A549 (cell line): ENCODE results near the gene CYP8B1.

Experiments used
- BHLHE40 ChIP-seq: IDR thresholded peaks from 2 replicates; pipeline ENCODE4 v1.6.1; 2012; ENCODE audit warnings: low read depth, low read length, inconsistent platforms
- EP300 ChIP-seq, 2 experiments: fragments of >200 bp; sonication (Bioruptor Twin); formaldehyde crosslinking; IDR thresholded peaks; 2 replicates in 1 of 2; 3 replicates in 1 of 2; pipeline ENCODE4 v1.6.1; 2016 to 2017
- MYC ChIP-seq: IDR thresholded peaks from 2 replicates; pipeline ENCODE4 v1.6.1; 2012; ENCODE audit warnings: mild to moderate bottlenecking, inconsistent platforms, low read length, improper control_type of control experiment, borderline replicate concordance
- POLR2A ChIP-seq: IDR thresholded peaks from 2 replicates; pipeline ENCODE4 v1.6.1; 2012; ENCODE audit warnings: mild to moderate bottlenecking, low read length
- RARB ChIP-seq: fragments of 250-450 bp; sonication (Bioruptor Pico); IDR thresholded peaks from 2 replicates; pipeline ENCODE4 v1.8.0; 2021; ENCODE audit warnings: mild to moderate bottlenecking, moderate library complexity
- RNF2 ChIP-seq: fragments of 200-600 bp; sonication (generic); IDR thresholded peaks from 2 replicates; pipeline ENCODE4 v1.6.1; 2016; ENCODE audit warnings: low read depth, mild to moderate bottlenecking, antibody characterized with exemption, moderate library complexity, borderline replicate concordance
- TF ChIP-seq, protein P1 (sequence below): fragments of >200 bp; sonication (Bioruptor Twin); formaldehyde crosslinking; IDR thresholded peaks from 3 replicates; pipeline ENCODE4 v1.5.1; 2016

DNA sequence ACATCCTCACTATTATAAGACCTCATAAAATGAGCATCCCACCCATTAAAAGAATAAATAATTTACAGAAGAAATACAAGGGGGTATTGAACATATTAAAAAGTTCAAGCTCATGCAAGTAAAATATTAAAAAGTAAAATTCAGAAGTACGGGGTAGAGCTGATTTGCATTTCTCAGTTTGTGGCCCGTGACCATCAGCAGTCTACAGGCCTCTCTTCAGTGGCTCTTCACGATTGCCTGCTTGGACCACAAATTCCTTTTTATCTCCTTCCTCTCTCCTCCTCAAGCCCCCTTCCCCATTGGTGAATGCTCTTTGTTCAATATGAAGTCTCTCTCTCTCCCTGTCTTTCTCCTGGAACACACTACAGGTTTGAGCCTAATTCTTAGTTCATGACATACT lies 19.1 kb downstream of the CYP8B1 start:
- TF ChIP-seq RARB (CRISPR knock-in tag) (no peak), BHLHE40 (no peak), EP300 (IDR thresholded peaks at IDR 0.05) (no peak), POLR2A (no peak), RNF2 (no peak), MYC (no peak)
- TF ChIP-seq, protein P1, sequence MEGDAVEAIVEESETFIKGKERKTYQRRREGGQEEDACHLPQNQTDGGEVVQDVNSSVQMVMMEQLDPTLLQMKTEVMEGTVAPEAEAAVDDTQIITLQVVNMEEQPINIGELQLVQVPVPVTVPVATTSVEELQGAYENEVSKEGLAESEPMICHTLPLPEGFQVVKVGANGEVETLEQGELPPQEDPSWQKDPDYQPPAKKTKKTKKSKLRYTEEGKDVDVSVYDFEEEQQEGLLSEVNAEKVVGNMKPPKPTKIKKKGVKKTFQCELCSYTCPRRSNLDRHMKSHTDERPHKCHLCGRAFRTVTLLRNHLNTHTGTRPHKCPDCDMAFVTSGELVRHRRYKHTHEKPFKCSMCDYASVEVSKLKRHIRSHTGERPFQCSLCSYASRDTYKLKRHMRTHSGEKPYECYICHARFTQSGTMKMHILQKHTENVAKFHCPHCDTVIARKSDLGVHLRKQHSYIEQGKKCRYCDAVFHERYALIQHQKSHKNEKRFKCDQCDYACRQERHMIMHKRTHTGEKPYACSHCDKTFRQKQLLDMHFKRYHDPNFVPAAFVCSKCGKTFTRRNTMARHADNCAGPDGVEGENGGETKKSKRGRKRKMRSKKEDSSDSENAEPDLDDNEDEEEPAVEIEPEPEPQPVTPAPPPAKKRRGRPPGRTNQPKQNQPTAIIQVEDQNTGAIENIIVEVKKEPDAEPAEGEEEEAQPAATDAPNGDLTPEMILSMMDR, result no peak
